H1 (cell line): ENCODE data around the gene KRTAP9-1. TPM values are rescaled to one million over a fixed set of nuclear protein-coding genes. Genes with fewer than 3 reads are reported as not detected.
"Not testable (repeated sequence)": the region's sequence is repeated elsewhere in the genome, so short reads cannot be mapped to it uniquely, and the experiment has no call there.

Source experiments
- CTCF ChIA-PET: fragments of 300-600 bp; sonication (Branson Sonifier 250); formaldehyde crosslinking; loops from one replicate; lab custom pipeline; 2021; ENCODE audit not compliant: partially characterized antibody; lab: Charles Lee
- POLR2A ChIA-PET: fragments of 300-600 bp; sonication (Branson Sonifier 250); formaldehyde crosslinking; loops from one replicate; lab custom pipeline; 2021; ENCODE audit warnings: inconsistent platforms; ENCODE audit not compliant: partially characterized antibody; lab: Charles Lee
- DNase-seq, 2 experiments: peaks; one replicate each; pipeline versions ENCODE4 v3.0.0 to v3.0.0-alpha.2; 2010 to 2022; ENCODE audit warnings: low spot score in 2 of 2, low read depth in 1 of 2, mixed read lengths in 1 of 2
- FAIRE-seq: peaks from 2 replicates; lab custom pipeline; 2011; peaks lifted over from hg19 to GRCh38; lab: Jason Lieb, UNC
- H2AFZ ChIP-seq: 2 replicates; pipeline ENCODE4 v1.8.1; 2012; ENCODE audit warnings: low read length, inconsistent platforms
- H2AK5ac ChIP-seq: 2 replicates; pipeline ENCODE4 v1.6.1; 2013; ENCODE audit warnings: low read depth, low read length
- H2BK120ac ChIP-seq: replicated peaks from 2 replicates; pipeline ENCODE3; 2013; ENCODE audit warnings: low read depth, low read length, inconsistent platforms
- H2BK12ac ChIP-seq: 2 replicates; pipeline ENCODE4 v1.6.1; 2013; ENCODE audit warnings: low read depth, low read length
- H2BK15ac ChIP-seq: 2 replicates; pipeline ENCODE4 v1.6.1; 2013; ENCODE audit warnings: low read length
- H2BK20ac ChIP-seq: 2 replicates; pipeline ENCODE4 v1.6.1; 2013; ENCODE audit warnings: low read length
- H2BK5ac ChIP-seq: 2 replicates; pipeline ENCODE4 v1.6.1; 2013; ENCODE audit warnings: low read depth, low read length
- H3K14ac ChIP-seq: 2 replicates; pipeline ENCODE4 v1.6.1; 2013; ENCODE audit warnings: inconsistent platforms; ENCODE audit not compliant: insufficient read length
- H3K18ac ChIP-seq: 2 replicates; pipeline ENCODE4 v1.6.1; 2013; ENCODE audit warnings: low read length; ENCODE audit errors: extremely low read depth
- H3K23ac ChIP-seq: 2 replicates; pipeline ENCODE4 v1.6.1; 2013; ENCODE audit warnings: inconsistent platforms; ENCODE audit not compliant: insufficient read length
- H3K23me2 ChIP-seq: 2 replicates; pipeline ENCODE4 v1.6.1; 2013; ENCODE audit warnings: low read depth, low read length
- H3K27ac ChIP-seq: 2 replicates; pipeline ENCODE4 v1.6.1; 2011; ENCODE audit warnings: low read depth, low read length, inconsistent platforms
- H3K27me3 ChIP-seq, 4 experiments: replicated peaks in 1 of 4; 1 replicate in 1 of 4; 2 replicates in 3 of 4; pipeline versions ENCODE4 v1.6.1 to v1.8.1; 2011 to 2013; ENCODE audit warnings: low read length in 3 of 4, mild to moderate bottlenecking in 3 of 4, inconsistent platforms in 2 of 4, mixed read lengths in 2 of 4, moderate library complexity in 1 of 4; ENCODE audit not compliant: control insufficient read depth in 3 of 4, insufficient read depth in 3 of 4; ENCODE audit errors: extremely low read depth in 1 of 4
- H3K36me3 ChIP-seq, 4 experiments: 2 replicates each; pipeline versions ENCODE4 v1.6.1 to v1.8.1; 2011 to 2013; ENCODE audit warnings: mild to moderate bottlenecking in 4 of 4, low read length in 3 of 4, moderate library complexity in 2 of 4, control low read depth in 1 of 4, inconsistent platforms in 1 of 4; ENCODE audit not compliant: insufficient read depth in 4 of 4, control insufficient read depth in 2 of 4
- H3K4ac ChIP-seq: replicated peaks from 2 replicates; pipeline ENCODE3; 2013; ENCODE audit warnings: low read length, low read depth, mixed read lengths, inconsistent platforms; ENCODE audit not compliant: insufficient read length
- H3K4me1 ChIP-seq, 4 experiments: replicated peaks in 1 of 4; 1 replicate in 1 of 4; 2 replicates in 3 of 4; pipeline versions ENCODE4 v1.6.1 to v1.8.1; 2011 to 2013; ENCODE audit warnings: low read length in 3 of 4, inconsistent platforms in 2 of 4, mixed read lengths in 1 of 4; ENCODE audit not compliant: insufficient read depth in 4 of 4, control insufficient read depth in 3 of 4
- H3K4me2 ChIP-seq, 2 experiments: 2 replicates each; pipeline versions ENCODE4 v1.6.1 to v1.8.1; 2011 to 2013; ENCODE audit warnings: low read depth in 2 of 2, low read length in 2 of 2, control low read depth in 1 of 2, inconsistent platforms in 1 of 2, mild to moderate bottlenecking in 1 of 2; ENCODE audit not compliant: insufficient read depth in 1 of 2
- H3K4me3 ChIP-seq, 4 experiments: fragments of 200-600, 300-600 bp in 1 of 4; sonication (generic), shearing (Covaris generic), sonication (Bioruptor Twin) in 1 of 4; 2 replicates each; pipeline versions ENCODE4 v1.5.1 to v1.8.1; 2011 to 2016; ENCODE audit warnings: low read length in 4 of 4, low read depth in 3 of 4, control low read depth in 2 of 4, inconsistent platforms in 2 of 4, mild to moderate bottlenecking in 2 of 4, mixed read lengths in 1 of 4, moderate library complexity in 1 of 4; ENCODE audit not compliant: insufficient read depth in 2 of 4; ENCODE audit errors: extremely low read depth in 1 of 4
- H3K56ac ChIP-seq: replicated peaks from 2 replicates; pipeline ENCODE3; 2013; ENCODE audit warnings: low read depth, mild to moderate bottlenecking, mixed read lengths, low read length, inconsistent platforms; ENCODE audit not compliant: insufficient read length
- H3K79me1 ChIP-seq: 2 replicates; pipeline ENCODE4 v1.6.1; 2013; ENCODE audit warnings: low read depth, low read length, control low read depth
- H3K79me2 ChIP-seq, 2 experiments: 2 replicates each; pipeline versions ENCODE4 v1.6.1 to v1.8.1; 2012 to 2013; ENCODE audit warnings: low read length in 2 of 2, mild to moderate bottlenecking in 2 of 2, inconsistent platforms in 1 of 2; ENCODE audit not compliant: insufficient read depth in 2 of 2, control insufficient read depth in 1 of 2
- H3K9ac ChIP-seq, 4 experiments: replicated peaks in 1 of 4; 1 replicate in 1 of 4; 2 replicates in 3 of 4; pipeline versions ENCODE4 v1.6.1 to v1.8.1; 2011 to 2013; ENCODE audit warnings: low read depth in 3 of 4, low read length in 3 of 4, control low read depth in 2 of 4, mild to moderate bottlenecking in 2 of 4, moderate library complexity in 2 of 4, inconsistent platforms in 1 of 4; ENCODE audit errors: extremely low read depth in 1 of 4
- H3K9me3 ChIP-seq, 2 experiments: 2 replicates each; pipeline versions ENCODE4 v1.6.1 to v1.8.1; 2012 to 2013; ENCODE audit warnings: mild to moderate bottlenecking in 2 of 2, moderate library complexity in 2 of 2, control low read depth in 1 of 2, inconsistent platforms in 1 of 2, low read depth in 1 of 2, low read length in 1 of 2, mixed read lengths in 1 of 2; ENCODE audit not compliant: insufficient read depth in 2 of 2
- H4K20me1 ChIP-seq, 2 experiments: replicated peaks in 1 of 2; 2 replicates each; pipeline versions ENCODE3 to v1.8.1; 2011 to 2013; ENCODE audit warnings: inconsistent platforms in 2 of 2, low read length in 2 of 2, mild to moderate bottlenecking in 1 of 2; ENCODE audit not compliant: insufficient read depth in 2 of 2, control insufficient read depth in 1 of 2
- H4K5ac ChIP-seq: 2 replicates; pipeline ENCODE4 v1.6.1; 2013; ENCODE audit warnings: low read length, low read depth, mixed read lengths, inconsistent platforms; ENCODE audit not compliant: insufficient read length
- H4K8ac ChIP-seq: 2 replicates; pipeline ENCODE4 v1.8.0; 2013; ENCODE audit warnings: mild to moderate bottlenecking, moderate library complexity, low read length, inconsistent platforms; ENCODE audit not compliant: insufficient read depth; ENCODE audit errors: extremely low read depth
- H4K91ac ChIP-seq: replicated peaks from 2 replicates; pipeline ENCODE3; 2013; ENCODE audit warnings: low read length, mixed read lengths, inconsistent platforms; ENCODE audit not compliant: insufficient read length
- SAP30 ChIP-seq: fragments of 300-600 bp; sonication (generic); IDR thresholded peaks from 2 replicates; pipeline ENCODE4 v1.7.1; 2012; ENCODE audit warnings: low read length, moderate library complexity, mild to moderate bottlenecking, inconsistent platforms; ENCODE audit not compliant: insufficient read depth, insufficient replicate concordance
- WGBS, 2 experiments: shearing (Covaris generic) in 1 of 2; methylation state at CpG; one replicate each; pipeline versions ENCODE4 v1.1.6 to v1.1.7; 2013 to 2015; ENCODE audit warnings: low lambda C conversion rate in 2 of 2, mixed read lengths in 2 of 2, inconsistent platforms in 1 of 2, low coverage in 1 of 2, missing lambda C conversion rate in 1 of 2; ENCODE audit not compliant: insufficient replicate concordance in 2 of 2, insufficient coverage in 1 of 2, insufficient read length in 1 of 2; ENCODE audit errors: extremely low coverage in 1 of 2, missing lambda C conversion rate in 1 of 2; 5-methylcytosine and 5-hydroxymethylcytosine counted together
- polyA plus RNA-seq, 7 experiments: library from polyadenylated mRNA; depleted of rRNA in 3 of 7; stranded (reverse) in 5 of 7; unstranded in 2 of 7; fragments of >200 nt in 5 of 7; fragments of 200-250 nt in 2 of 7; gene quantifications; 1 replicate in 5 of 7; 2 replicates in 1 of 7; 4 replicates in 1 of 7; pipeline versions ENCODE4 v1.2.1 to v1.2.3, GENCODE V29; 2011 to 2013; ENCODE audit warnings: missing spikeins in 2 of 7, mixed read lengths in 2 of 7
- total RNA-seq: library from RNA; stranded (reverse); fragmentation: NEBNext Ultra II Directional; extraction: Animal tissue kit (Norgen Biotek cat#: 25700); gene quantifications from 2 replicates; pipeline ENCODE4 v1.2.1, GENCODE V29; 2021

The KRTAP9-1 gene
- total and polyA plus RNA-seq, 2 of the 8 experiments (the other 6 are each of a cell fraction or from before 2014, with no cell fraction given): not detected

DNA sequence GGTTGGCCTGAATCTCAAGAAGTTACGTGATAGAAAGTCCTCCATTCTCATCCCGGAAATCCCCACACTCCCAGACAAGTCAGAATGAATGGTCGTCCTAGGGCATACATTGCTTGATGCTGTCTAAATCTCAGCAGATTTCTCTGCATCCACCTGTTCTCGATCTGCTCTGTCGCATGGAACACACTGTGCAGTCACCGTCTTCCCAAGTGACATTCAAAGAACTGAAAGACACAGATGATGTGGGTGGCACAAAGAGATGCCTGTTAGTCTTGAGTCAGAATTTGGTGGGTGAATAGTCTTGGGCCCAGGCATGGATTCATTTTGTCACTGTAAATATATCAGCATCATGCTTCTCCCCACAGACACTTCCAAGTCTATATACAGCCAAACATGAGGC, 42.0 kb downstream of the KRTAP9-1 start (continued):
- no peak for TF ChIP-seq SAP30

- H3K4me1 ChIP-seq, H3K4me2 ChIP-seq, H3K4ac ChIP-seq, H3K4me3 ChIP-seq, FAIRE-seq, H3K23ac ChIP-seq, H3K79me2 ChIP-seq, H3K27ac ChIP-seq, H3K18ac ChIP-seq, H4K8ac ChIP-seq, H2AFZ ChIP-seq, H3K23me2 ChIP-seq, H3K79me1 ChIP-seq, H3K9me3 ChIP-seq, H4K91ac ChIP-seq, DNase-seq, H2BK20ac ChIP-seq, H3K56ac ChIP-seq, H2BK120ac ChIP-seq, H4K20me1 ChIP-seq, H3K36me3 ChIP-seq, CTCF ChIA-PET, H2AK5ac ChIP-seq, POLR2A ChIA-PET, H4K5ac ChIP-seq, H3K9ac ChIP-seq, H2BK12ac ChIP-seq, H3K14ac ChIP-seq, H2BK5ac ChIP-seq, H3K27me3 ChIP-seq: not testable (repeated sequence)
- H2BK15ac ChIP-seq: 0 out of 2 replicates have a peak within 1 kb of the TSS, but pooled peaks have one; percentile 12
- 75% methylated on average over 1 of the region's 1 CpG; no CpG with 5 or more reads in 1 of the 2 experiments for WGBS, 2 experiments
Observed at GRCh38 chr17:41232399-41233105, 42.9 kb downstream of the KRTAP9-1 start, which contains the start of gene KRTAP9-3. Gene KRTAP9-3, plus strand, starts transcription at chr17:41232449. Its CDS starts 53 bp downstream, at chr17:41232502.
